LNCAP (cell line): ENCODE data around the gene PLAC8L1.

Source experiments
- TF ChIP-seq, protein P1 (sequence below): fragments of 450-650 bp; IDR thresholded peaks from 2 replicates; pipeline ENCODE4 v1.5.1; 2017; ENCODE audit warnings: mild to moderate bottlenecking

Gene PLAC8L1

DNA sequence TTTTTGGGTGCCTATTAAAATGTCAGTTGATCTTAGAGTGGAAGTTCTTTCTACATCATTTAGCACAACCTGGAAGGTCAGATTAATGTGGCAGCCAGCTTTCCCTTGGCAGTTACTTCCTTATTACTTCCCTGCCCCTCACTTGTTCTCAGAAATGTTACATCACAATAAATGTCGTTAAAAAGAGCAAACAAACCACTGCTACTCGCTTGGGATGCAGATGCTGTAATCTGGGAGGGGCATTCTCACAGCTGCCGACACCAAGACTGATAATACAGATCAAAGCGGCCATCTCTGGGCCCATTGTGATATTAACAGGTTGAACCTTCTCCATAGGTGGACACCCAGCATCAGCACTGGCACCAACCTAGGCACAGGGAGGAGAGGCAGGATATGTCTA is 29.3 kb downstream of the PLAC8L1 start:
- TF ChIP-seq, protein P1, sequence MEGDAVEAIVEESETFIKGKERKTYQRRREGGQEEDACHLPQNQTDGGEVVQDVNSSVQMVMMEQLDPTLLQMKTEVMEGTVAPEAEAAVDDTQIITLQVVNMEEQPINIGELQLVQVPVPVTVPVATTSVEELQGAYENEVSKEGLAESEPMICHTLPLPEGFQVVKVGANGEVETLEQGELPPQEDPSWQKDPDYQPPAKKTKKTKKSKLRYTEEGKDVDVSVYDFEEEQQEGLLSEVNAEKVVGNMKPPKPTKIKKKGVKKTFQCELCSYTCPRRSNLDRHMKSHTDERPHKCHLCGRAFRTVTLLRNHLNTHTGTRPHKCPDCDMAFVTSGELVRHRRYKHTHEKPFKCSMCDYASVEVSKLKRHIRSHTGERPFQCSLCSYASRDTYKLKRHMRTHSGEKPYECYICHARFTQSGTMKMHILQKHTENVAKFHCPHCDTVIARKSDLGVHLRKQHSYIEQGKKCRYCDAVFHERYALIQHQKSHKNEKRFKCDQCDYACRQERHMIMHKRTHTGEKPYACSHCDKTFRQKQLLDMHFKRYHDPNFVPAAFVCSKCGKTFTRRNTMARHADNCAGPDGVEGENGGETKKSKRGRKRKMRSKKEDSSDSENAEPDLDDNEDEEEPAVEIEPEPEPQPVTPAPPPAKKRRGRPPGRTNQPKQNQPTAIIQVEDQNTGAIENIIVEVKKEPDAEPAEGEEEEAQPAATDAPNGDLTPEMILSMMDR, result no peak

DNA sequence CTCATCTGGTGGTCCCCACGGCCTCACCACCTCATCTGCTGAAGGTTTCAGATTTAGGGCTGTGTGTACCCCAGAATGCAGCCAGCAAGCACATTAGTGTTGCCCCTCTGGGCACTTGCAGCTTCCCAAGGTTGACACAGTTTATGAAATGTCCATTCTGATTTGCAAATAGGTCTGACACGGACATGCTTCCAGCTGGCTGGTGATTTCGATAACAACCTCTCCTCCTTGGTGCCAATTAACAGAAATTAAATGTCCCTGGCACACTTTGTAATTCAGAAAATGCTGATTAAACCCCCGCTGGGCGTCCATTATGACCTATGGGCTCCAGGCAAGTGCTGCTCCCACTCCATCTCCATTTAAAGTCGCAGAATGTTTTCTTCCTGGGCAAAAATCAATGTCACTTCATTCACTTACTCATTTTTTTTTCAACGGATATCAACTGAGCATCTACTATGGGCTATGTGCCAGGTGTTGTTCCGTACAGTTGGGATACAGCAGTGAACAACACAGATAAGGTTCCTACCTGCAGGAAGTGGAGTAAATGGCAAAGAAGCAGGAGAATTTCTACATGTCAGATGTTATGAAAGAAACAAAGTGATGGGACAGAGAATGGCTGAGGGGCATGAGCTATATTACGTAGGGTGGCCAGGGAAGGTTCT is 32.0 kb downstream of the PLAC8L1 start:
- TF ChIP-seq, protein P1, result no peak

DNA sequence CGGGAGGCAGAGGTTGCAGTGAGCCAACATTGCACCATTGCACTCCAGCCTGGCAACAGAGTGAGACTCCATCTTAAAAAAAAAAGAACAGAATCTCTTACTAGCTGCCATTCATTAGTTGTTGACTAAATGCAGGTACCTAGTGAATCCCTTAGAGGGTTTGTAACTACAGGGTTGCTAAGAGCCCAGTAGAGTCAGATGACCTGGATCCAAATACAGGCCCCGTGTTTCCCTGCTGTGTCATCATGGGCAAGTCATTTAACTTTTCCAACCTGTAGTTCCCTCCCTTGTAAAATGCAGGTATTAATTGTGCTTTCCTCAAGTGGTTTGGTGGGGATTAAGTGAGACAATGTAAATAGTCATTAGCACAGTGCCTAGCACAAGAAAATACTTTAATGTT is 32.8 kb downstream of the PLAC8L1 start:
- TF ChIP-seq, protein P1, result no peak

DNA sequence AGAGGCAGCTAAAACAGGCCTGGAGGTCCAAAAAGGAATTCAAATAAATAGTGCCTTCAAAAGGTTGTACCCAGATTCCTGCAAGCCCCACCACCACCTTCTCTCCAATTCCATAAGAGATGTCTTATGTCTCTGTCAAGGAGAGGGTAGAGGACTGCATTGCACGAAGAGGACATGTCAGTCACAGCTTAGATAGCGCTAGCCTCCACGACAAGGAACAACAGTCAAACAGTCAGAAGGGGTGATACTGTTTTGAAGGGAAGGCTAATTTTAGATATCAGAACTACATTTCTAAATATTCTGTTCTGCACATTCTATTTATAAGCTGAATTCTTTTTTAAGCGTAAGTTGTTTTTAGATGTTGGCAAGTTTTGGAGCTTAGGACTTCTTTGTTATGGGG is 34.2 kb downstream of the PLAC8L1 start:
- TF ChIP-seq, protein P1, result no peak

DNA sequence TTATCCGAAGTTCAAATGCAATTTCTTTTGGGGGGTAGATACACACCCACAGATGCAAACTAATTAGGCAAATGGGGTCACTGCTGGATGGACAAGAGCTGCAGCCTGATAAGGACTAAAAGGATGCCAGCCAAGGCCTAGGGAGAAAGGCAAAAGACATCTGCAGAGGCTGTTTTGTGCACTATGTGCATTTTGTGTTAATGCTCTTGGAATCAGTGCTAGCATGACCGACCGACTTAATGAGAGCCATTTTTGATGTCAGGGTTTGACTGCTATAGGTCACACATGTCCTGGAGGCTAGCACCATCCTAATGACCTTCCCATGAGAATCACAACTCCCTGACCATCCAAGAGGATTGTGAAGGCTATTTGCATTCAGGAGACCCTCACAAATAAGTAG is 34.6 kb downstream of the PLAC8L1 start:
- TF ChIP-seq, protein P1, result no peak

DNA sequence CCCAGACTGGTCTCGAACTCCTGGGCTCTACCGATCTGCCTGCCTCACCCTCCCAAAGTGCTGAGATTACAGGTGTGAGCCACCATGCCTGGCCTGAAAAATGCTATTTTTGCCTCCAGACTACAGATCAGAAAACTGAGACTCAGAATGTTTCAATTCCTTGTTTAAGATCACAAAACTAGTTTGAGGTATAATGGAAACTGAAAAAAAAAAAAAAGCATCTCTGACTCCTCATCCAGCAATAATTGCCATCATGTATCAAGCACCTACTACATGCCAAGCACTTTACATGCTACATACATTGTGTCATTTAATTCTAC is 35.6 kb downstream of the PLAC8L1 start:
- TF ChIP-seq, protein P1, result no peak

DNA sequence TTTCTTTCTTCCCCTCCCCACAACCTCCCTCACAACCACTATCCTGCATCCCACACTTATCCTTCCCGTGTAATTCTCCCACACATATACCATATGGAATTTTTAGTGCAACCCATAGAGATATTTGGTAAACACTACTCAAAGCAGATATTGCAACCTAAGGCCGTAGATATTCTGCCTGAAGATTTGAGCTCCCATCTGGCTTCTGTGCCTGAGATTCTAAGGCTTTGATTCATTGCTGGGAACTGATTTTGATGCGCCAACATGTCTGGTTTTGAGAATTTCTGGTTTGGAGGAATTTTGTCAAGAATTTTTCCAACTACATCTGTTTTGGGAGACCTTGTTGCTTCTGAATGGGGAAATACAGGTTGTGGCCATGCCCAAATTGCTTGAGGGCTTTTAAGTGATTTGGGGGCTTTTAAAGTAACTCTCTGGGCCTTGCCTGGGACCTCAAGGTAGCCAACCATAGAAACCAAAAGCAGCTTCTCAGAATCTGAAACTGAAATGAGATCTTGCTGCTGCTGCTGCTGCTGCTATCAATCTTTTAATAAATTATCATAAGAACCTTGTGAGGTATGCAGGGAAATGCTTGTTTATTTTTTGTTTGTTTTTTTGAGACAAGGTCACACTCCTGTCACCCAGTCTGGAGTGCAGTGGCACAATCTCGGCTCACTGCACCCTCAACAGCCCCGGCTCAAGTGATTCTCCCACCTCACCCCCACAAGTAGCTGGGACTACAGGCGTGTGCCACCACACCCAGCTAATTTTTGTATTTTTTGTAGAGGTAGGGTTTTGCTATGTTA is 36.2 kb downstream of the PLAC8L1 start:
- TF ChIP-seq, protein P1, result no peak
